GM13976 (cell line): ENCODE data around the gene AGBL4.

ENCODE experiments used
- DNase-seq: peaks from one replicate; pipeline ENCODE4 v3.0.0; 2012; ENCODE audit warnings: low spot score
- in situ Hi-C: fragments of 300-500 bp; cut with MboI; formaldehyde crosslinking; loops from one replicate; pipeline ENCODE4 v1.12.0; 2022; ENCODE audit warnings: low sequenced_read_pairs, mixed read lengths, inconsistent platforms; ENCODE audit not compliant: unreplicated experiment
- TF ChIP-seq, protein P1 (sequence below): IDR thresholded peaks from 2 replicates; pipeline ENCODE4 v1.5.1; 2012; ENCODE audit warnings: borderline replicate concordance, mild to moderate bottlenecking; ENCODE audit not compliant: insufficient read depth; ENCODE audit errors: extremely low read depth, missing control alignments, control extremely low read depth

Gene AGBL4

DNA sequence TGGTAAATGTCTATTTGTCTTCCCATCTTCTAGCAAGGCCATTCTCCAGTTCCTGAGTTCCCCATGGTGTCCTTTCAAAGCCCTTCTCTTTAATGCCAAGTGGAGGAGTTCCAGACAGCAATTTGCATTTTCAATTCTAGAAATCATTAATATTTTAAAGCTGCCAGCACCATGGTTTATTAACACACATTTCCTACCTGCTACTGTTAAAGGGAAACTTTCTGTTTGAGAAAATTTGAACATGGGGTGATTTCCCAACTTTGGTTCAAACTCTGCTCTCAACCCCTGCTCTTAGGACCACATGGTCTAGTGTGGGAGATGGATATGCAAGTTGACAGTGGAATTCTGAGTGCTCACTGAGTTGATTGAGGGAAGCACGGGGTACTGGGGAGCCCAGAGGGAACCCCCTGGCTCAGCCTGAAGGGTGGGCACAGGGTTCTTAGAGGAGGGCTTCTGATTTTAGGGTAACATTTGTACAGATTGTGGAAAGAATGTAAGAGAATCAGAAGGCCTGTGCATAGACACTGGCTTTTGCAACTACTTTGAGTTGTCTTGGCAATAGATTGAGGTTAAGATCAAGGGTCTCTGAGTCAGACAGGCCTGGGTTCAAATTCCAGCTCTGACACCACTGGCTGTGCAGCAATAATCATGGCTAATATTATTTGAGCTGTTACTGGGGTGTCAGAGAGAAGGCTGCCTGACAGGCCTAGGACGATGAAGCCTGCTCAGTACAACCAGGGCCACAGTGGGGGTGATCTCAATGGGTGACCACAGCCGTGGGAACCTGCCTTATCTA, 1344.8 kb downstream of the AGBL4 start:
- in situ Hi-C loops = no loop called here
- DNase-seq = no peak
- TF ChIP-seq, protein P1, sequence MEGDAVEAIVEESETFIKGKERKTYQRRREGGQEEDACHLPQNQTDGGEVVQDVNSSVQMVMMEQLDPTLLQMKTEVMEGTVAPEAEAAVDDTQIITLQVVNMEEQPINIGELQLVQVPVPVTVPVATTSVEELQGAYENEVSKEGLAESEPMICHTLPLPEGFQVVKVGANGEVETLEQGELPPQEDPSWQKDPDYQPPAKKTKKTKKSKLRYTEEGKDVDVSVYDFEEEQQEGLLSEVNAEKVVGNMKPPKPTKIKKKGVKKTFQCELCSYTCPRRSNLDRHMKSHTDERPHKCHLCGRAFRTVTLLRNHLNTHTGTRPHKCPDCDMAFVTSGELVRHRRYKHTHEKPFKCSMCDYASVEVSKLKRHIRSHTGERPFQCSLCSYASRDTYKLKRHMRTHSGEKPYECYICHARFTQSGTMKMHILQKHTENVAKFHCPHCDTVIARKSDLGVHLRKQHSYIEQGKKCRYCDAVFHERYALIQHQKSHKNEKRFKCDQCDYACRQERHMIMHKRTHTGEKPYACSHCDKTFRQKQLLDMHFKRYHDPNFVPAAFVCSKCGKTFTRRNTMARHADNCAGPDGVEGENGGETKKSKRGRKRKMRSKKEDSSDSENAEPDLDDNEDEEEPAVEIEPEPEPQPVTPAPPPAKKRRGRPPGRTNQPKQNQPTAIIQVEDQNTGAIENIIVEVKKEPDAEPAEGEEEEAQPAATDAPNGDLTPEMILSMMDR = no peak

DNA sequence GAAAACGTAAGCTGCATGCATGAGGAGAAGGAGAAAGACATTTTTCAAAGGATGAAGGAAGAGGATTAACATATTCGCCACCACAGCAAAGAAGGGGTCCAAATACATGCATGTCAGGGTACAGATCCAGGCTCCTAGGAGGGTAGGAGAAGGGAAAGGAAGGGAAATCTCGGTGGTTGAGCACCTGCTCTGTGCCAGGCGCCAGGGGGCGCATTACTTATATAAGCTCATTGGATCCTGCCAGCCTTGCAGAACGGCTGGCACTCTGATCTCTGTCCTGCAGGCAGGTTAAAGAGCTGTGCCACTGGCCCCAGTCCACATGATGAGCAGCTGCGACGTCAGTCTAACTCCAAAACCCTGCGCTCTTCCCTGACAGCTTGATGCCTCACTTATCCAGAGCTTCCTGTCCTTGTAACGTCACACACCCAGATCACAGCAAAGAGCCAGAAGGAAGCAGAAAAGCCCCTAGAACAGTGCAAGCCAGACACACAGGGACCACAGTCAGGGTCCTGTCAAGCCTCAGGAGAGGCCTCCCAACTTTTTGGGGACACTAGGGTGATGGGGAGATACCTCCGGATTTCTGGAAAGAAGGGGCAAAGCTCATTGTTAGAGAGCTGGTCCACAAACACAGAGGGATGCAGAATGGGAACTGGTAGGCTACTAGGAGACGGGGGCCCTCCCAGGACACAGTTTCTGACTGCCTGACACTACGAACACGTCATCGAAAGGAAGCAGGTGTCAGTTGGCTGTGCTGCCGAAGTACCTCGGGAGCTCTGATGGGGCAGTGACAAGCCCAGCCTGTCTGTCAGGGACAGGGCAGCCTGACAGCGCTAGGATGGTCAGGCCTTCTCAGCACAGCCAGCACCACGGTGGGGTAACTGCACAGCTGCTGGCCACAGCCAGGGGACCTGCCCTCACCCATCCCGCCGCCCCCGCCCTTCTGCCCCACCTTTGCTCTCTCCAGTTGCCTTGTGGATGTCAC, 1346.2 kb downstream of the AGBL4 start:
- TF ChIP-seq, protein P1 = peak; percentile 60
- in situ Hi-C loops = no loop called here
- peak; percentile 60 for DNase-seq

DNA sequence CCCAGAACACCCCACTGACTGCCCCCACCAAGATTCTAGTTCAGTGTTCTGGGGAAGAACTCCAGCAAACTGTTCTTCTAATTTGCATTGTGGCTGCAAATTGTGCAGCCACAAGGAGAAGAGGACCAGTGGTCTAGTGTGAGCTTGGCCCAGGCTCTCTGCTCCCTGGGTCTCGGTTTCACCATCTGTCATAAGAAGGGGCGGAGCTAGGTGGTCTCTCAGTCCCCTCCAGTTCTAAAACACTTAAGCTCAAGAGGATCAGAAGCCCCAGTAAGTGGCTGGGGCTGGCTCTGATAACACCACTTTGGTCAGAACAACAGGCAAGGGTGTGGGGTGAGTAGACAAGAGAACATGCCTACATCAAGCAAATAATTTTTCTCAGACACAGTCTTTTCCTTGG, 1346.9 kb downstream of the AGBL4 start:
- TF ChIP-seq, protein P1 = no peak
- in situ Hi-C loops = no loop called here
- no peak for DNase-seq

DNA sequence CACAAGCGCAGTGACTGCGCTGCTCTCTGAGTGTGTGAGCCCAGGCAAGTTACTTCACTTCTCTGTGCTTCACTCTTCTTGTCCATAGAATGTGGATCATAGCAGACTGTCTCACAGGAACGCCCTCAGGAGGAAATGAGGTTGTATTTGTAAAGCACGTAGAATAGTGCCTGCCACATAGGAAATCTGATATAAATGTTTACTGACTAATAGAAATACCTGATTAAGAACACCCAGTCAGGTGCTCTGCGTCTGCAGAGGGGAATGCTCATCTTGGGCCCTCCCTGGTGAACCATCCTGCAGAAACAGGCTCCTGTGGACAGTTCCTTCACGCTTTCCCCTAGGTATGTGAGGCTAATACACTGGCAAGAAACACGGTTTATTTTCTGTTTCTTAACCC, 1347.4 kb downstream of the AGBL4 start:
- in situ Hi-C loops = no loop called here
- TF ChIP-seq, protein P1 = no peak
- DNase-seq = no peak

DNA sequence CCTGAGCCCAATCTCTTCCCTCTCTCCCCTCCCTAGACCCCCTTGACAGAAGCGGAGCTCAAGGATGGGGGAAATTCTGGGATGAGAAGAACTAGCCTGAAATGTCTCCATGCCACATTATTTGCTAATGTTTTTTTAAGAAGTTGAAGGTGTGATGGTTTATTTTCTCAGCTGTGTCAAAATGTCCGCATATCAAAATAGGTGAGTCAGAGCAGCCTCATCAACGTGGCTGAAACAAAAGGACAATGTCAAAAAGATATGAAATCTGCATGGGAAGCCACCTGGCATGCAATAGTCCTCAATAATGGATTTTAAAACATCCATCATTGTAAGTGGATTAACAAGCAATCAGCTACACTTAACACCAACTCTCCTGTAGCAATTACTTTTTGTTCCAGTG, 1348.5 kb downstream of the AGBL4 start:
- TF ChIP-seq, protein P1 = no peak
- DNase-seq = no peak
- in situ Hi-C loops = no loop called here

DNA sequence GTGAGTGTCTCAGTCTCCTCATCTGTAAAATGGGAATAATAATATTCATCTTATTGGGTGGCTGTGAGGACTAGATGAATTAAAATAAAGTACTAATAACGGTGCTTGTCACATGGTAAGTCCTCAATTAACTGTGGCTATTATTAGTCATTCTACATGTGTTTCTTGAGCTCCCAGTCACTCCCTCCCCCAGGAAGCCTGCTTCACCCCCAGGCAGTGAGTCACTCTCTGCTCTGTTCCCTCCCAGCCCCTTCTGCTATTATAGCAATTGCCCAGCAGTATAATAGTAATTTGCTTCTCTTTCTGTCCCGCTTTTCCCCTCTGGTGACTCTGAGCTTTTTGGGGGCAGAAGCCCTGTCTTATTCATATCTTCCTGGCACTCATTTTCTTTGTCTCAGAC, 1349.1 kb downstream of the AGBL4 start:
- in situ Hi-C loops = no loop called here
- TF ChIP-seq, protein P1 = no peak
- no peak for DNase-seq
